Stimulated activated CD8-positive, alpha-beta memory T cell treated with anti-CD3 and anti-CD28 coated beads, Interleukin-7, amount 100 ng/mL, for 4 hours (primary cell): Measurements from ENCODE around the gene NSUN3.

Source experiments
- DNase-seq, 2 donors: peaks; one replicate each; pipeline ENCODE4 v3.0.0-alpha.2; 2020; ENCODE audit warnings: low read depth in 2 of 2

Gene NSUN3

DNA sequence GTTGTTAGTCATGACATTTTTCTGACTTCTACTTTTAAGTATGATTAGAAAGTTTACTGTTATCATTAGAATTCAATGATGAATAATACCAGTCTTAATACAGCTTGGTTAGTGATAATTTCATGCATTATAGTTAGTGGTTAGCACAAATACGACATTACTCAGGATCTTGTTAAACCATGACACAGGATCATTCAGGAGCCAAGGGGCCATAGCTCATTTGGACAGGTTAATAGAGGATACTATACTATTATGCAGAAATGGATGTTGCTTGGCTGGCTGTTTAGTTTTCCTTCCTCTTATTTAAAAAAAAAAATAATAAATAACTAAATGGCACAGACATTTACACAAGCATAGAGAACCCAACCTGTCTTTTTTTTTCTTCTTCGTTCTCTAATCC is 55.5 kb downstream of the NSUN3 start:
- no peak for DNase-seq

- DNase-seq: no peak
Measured at GRCh38 chr3:94121161-94121560, 58.3 kb downstream of the NSUN3 start.

- no peak for DNase-seq
Measured at GRCh38 chr3:94127115-94127514, 64.3 kb downstream of the NSUN3 start.

- no peak for DNase-seq
Measured at GRCh38 chr3:94130690-94131089, 67.8 kb downstream of the NSUN3 start.

DNA sequence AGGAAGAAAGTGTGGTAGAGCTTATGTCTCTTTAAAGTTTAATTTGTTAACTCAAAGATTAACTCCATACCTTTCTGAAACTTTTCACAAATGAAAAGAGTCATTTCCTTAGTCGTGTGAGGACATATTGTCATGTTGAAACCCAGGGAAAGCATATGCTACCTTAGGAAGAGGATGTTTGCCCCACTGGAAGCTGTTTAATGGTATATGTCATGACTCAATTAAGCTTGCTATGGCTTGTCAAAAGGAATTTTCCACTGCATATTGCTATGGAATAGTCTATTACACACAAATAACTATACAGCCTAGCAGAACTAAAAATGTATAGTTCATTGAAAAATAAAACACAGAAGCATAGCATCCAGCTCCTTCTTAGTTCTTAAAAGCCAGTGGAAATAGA is 69.9 kb downstream of the NSUN3 start:
- no peak for DNase-seq

GRCh38 chr3:94136133-94136532 is 73.3 kb downstream of the NSUN3 start:
- DNase-seq: no peak

GRCh38 chr3:94137377-94137776 is 74.5 kb downstream of the NSUN3 start:
- no peak for DNase-seq

DNA sequence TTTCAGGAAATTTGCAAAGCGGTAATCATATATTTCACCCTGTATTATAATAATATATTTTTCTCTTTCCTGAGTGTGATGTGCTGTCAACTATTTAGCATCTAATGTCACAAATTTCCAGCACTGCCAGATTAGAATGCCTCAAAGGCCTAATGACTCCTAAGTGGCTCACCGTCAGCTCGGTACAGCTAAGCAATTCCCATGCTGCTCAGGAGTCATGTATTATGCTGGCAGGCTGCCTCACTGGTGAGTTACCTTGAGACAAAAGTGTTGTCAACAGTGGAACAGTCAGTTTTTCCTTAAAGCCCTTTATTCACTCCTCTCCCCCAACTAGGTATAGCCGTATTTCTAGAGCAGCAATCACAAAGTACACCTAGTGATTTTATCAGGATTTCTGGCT is 83.6 kb downstream of the NSUN3 start:
- DNase-seq: no peak

GRCh38 chr3:94147012-94147411 is 84.2 kb downstream of the NSUN3 start:
- DNase-seq: no peak

- DNase-seq: no peak
Measured at GRCh38 chr3:94150113-94150512, 87.3 kb downstream of the NSUN3 start.

GRCh38 chr3:94156626-94157025 is 93.8 kb downstream of the NSUN3 start:
- DNase-seq: no peak

- no peak for DNase-seq
Measured at GRCh38 chr3:94158512-94158911, 95.7 kb downstream of the NSUN3 start.

GRCh38 chr3:94159062-94159828 is 96.4 kb downstream of the NSUN3 start:
- no peak for DNase-seq

DNA sequence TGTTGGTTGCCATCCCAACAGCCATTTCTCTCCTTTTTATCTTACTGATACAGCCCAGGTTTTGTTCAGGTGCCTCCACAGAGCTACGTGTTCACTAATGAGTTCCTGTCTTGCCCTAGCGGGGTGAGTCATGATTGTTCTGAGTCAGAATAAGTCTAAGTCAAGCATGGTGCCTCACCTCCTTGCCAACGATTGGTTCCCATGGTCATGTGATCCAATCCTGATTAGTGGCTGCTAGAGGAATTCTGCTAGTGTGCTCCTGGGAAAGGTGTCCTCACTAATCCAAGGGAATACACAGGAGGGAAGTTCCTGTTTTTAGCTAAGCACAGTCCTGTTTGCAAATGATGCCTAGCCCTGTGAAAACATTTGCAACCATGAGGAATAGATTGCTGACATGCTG is 99.8 kb downstream of the NSUN3 start:
- no peak for DNase-seq

DNA sequence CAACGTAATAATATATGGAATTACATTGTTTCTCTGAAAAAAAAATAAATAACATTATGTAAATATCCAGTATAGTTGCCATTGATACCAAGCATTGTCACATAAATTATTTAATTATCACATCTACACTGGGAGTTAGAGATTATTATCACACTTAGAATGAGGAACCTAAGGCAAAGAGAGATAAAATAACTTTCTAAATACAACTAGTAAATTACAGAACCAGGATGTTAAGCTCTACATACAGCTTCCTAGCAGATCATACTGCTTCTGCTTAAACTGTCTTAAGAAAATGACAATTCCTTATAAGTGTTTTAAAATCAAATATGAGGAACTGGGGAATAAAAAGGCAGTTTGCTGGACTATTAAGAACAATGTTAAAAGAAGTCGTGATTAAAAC is 104.5 kb downstream of the NSUN3 start:
- no peak for DNase-seq

GRCh38 chr3:94167796-94168195 is 104.9 kb downstream of the NSUN3 start:
- no peak for DNase-seq

- no peak for DNase-seq
Measured at GRCh38 chr3:94171954-94172353, 109.1 kb downstream of the NSUN3 start.

GRCh38 chr3:94172695-94173310 is 109.9 kb downstream of the NSUN3 start:
- DNase-seq: no peak

DNA sequence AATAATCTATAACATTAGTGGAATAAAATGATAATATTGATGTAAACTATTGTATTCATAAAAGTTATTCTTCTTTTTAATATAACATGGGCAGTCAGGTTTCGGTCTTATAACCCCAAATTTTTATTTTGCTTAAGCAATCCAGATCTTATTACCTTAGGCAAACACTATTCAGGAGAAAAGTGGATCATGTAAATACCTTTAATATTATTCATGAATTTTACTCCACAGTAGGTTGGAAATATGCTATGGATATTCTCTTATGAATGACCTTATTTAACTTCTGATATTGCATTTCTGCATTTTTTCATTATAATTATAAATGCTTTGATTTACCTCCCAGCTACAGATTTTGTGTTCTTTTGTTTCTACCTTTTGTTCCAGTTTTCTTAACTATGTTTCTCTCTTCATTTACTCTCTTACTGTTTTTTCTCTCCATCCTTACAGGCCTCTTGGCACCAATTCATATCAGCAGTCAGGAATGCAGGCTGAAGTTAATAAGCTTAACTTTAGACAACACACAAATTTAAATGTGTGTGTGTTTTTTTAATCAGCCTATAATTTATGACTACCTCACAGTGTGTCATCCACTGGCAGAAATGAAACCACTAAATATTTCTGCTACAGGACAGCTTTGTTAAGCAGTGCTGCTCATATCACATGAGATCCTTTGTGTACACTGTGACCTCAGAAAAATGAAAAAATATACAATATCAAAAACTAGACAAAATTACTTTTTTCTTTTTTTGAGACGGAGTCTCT is 111.0 kb downstream of the NSUN3 start:
- no peak for DNase-seq

DNA sequence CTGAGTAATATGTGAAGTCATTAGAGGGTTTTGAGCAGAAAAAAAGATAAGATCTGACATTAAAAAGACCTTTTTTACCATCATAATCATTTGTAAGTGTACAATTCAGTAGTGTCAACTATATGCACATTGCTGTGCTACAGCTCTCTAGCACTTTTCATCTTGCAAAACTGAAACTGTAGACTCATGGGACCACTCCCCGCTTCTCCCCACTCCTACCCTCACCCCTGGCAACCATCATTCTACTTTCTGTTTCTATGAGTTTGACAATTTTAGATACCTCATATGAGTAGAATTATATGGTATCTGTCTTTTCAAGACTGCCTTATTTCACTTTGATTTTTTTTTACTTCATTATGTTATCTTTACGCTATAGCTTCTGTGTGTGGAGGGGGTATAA is 112.8 kb downstream of the NSUN3 start:
- DNase-seq: no peak

DNA sequence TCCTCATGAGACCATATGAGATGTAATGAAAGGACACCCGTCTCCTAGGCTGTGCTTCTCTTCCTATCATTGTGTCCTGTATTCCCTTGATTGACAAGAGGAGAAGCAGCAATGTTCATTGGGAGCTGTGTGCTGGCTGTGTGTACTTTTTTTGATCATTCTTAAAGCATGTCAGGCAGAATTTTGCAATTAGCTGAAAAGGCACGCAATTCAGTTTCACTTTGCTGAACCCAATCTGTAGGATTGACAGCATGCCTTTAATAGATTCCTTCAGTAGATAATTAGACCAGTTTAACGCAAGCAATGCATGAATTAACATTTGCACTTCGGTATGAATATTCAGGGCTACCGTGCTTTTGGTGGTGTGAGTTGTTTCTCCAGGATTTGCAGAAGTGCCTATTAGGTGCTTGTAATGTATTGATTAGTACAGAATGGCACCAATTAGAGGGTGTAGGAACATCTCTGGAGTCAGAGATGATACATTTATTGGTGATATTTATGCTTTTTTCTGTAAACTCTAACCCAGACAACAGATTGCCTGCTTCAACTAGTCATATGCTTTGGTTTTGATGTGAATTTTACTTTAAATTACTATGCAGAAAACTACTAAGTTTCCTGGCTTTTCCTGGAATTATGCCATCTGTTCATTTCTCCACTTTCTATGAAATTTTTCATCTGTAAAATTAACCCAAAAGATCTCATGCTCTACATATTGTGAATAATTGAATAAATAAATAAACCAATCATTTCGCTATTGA is 114.3 kb downstream of the NSUN3 start:
- no peak for DNase-seq
